Islet of Langerhans (tissue), 1 donor: ENCODE results near the gene KRT17.
"Not testable (repeated sequence)": the region's sequence is repeated elsewhere in the genome, so short reads cannot be mapped to it uniquely, and the experiment has no call there.

Experiments used
- FAIRE-seq: peaks from one replicate; lab custom pipeline; 2011; peaks lifted over from hg19 to GRCh38; lab: Jason Lieb, UNC

The KRT17 gene

GRCh38 chr17:41633556-41634199 lies 9.3 kb upstream of the KRT17 start:
- FAIRE-seq: no peak

DNA sequence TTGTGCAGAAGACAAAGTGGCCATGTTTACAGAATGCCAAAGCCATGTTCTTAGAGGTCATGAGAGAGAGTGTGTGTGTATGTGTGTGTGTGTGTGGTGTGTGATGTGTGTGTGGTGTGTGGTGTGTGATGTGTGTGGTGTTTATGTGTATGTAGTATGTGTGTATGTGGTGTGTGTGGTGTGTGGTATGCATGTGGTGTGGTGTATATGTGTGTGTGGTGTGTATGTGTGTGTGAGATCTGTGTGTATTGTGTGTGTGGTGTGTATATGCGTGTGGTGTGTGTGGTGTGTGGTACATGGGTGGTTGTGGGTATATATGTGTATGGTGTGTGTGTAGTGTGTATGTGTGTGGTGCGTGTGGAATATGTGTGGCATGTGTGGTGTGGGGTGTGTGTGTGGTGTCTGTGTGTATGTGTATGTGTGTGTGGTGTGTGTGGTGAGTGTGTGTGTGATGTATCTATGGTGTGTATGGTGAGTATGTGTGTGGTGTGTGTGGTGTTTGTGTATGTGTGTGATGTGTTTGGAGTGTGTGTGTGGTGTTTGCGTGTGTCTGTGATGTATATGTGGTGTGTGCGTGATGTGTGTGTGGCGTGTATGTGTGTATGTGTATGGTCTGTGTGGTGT lies 8.2 kb upstream of the KRT17 start:
- FAIRE-seq: no peak

DNA sequence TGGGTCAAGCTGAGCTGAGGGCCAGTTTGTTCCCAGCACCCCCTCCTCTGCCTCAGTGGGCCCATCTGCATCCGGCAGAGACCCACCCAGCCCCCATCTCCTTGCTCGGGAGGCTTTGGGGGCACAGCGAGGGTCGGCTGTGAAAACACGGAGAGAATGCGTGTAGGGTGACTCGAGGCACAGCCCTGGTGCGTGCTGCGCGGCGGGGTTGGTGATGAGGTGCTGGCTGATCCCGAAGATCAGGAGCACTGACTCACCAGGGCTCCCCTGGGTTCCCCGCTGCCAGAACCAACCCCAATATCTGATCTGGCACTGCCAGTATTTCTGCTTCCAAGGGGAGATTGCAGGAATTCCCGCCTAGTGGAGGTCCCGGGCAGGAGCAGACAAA lies 7.5 kb upstream of the KRT17 start:
- no peak for FAIRE-seq

GRCh38 chr17:41631025-41631897 lies 6.9 kb upstream of the KRT17 start:
- no peak for FAIRE-seq

- FAIRE-seq: no peak
Observed at GRCh38 chr17:41629826-41630670, 5.7 kb upstream of the KRT17 start.

DNA sequence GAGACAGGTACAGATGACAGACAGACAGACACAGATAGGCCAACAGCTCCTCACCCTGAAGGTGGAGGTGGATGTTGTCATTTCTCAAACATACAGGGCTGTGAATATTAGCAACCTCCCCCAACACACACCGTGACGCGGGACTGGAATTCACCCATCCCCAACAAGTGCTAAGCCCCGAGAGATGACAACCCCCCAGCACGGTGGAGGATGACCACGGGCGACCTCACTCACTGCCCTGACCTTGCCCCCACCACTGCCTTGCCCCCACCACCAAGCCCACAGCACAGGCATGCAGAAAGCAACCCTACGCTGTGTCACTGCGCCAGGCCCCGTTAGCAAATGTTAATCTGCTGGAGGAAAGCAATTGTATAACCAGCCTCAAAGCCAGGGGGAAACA lies 4.9 kb upstream of the KRT17 start:
- no peak for FAIRE-seq

GRCh38 chr17:41628621-41629255 lies 4.4 kb upstream of the KRT17 start:
- not testable (repeated sequence) for FAIRE-seq

DNA sequence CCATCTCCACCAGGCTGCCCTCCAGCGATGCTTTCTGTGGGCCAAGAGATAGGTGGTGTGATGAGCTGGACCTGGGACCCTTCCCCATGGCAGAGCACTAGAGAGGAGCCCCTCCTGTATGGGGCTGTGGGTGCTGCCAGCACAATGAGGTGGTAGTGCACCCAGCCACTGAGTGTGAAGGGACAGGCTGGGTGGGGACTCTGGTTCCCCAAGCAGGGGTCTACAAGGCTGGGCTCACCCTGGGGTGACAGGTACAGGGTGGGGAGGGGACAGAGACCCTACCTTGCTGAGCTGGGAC lies 3.6 kb upstream of the KRT17 start:
- FAIRE-seq: not testable (repeated sequence)

GRCh38 chr17:41627316-41628072 lies 3.1 kb upstream of the KRT17 start:
- no peak for FAIRE-seq

DNA sequence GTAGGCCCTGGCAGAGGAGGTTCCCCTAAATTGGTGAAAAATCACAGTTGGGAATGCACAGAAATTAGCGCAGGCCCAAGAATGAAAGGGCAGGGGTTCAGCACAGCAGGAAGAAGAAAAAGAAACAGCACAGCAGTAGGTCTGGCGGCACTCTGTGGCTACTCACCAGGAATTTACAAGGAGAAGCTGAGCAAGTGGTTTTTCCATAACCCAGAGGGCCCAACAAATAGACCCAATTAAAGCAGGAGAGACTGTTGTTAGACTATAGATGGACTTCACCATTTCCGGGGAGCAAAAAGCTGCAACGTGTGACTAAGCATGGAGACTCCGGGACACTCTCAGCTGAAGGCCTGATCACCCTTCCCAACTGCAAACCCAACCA lies 2.5 kb upstream of the KRT17 start:
- FAIRE-seq: not testable (repeated sequence)

- FAIRE-seq: not testable (repeated sequence)
Observed at GRCh38 chr17:41626028-41626913, 1.9 kb upstream of the KRT17 start.

DNA sequence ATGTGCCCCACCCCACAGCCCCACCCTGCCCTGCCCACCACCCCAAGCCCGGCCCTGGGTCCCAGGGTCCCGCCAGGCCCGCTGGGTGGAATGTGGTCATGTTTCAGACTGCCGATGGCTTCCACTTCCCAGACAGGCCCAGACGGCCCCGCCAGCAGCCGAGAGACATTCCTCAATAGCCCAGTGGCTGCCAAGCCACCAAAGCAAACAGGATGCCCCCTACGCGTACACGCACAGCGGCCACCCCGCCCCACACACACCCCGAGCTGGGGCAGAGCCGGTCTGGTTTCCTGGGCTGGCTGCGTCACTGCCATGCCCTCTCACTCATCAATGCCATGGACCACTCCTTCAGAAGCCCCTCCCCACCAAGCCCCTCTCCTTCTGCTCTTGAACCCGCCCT lies 1.2 kb upstream of the KRT17 start:
- no peak for FAIRE-seq

GRCh38 chr17:41623184-41623861 lies 1.1 kb downstream of the KRT17 start:
- not testable (repeated sequence) for FAIRE-seq

- FAIRE-seq: not testable (repeated sequence)
Observed at GRCh38 chr17:41622340-41623183, 1.8 kb downstream of the KRT17 start.

DNA sequence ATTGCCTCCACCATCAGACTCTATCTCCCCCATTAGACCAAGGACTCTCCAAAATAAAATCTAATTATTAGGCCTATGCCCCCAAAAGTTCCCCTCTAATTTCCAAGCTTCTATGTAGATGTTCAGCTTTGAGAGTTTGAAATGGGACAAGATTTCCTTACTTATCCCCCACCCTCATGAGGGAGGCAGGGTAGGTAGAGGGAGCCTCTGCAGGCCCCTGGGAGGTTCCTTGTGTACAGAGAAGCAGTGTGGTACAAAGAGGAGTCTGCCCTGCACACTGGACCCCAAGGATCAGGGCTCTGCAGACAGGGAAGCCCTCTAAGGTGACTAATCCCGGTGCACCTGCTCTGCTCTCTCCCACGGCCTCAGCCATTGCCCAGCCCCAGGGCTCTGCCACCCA lies 2.5 kb downstream of the KRT17 start:
- no peak for FAIRE-seq

- FAIRE-seq: not testable (repeated sequence)
Observed at GRCh38 chr17:41621435-41621817, 2.9 kb downstream of the KRT17 start.

DNA sequence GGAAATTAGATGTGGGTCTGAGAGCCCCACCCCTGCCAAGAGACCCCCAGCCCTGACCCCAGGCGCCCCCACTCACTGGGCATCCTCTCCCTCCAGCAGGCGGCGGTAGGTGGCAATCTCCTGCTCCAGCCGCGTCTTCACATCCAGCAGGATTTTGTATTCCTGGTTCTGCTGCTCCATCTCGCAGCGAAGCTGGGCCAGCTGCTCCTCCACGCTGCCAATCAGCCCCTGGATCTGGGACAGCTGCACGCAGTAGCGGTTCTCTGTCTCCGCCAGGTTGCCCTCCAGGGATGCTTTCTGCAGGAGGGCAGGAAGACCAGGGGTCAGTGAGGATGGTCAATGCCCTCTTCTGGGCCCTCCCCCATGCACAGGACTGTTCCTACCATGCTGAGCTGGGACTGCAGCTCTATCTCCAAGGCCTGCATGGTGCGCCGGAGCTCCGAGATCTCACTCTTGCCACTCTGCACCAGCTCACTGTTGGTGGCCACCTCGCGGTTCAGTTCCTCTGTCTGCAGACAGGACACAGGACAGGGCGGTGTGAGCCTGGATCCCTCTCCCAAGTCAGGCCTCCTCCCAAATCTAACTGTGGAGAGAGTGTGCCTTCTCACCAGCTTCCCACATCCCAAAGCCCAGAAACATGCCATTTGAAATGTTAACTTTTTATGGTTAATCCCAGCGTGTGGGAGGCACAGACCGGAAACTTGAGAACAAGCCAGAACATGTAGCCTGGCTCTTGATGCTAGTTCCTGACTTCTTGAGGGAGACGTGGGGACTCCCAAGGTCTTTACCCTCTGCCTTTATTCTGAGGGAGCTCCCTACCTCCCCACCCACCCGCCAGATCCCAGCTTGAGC lies 3.6 kb downstream of the KRT17 start:
- no peak for FAIRE-seq
